ENCODE results near the gene LDAF1. TPM values are rescaled to one million over a fixed set of nuclear protein-coding genes. Genes with fewer than 3 reads are reported as not detected.
A peak's percentile ranks its signal among the peaks of the same experiment; 100 is the strongest.
"Not testable (repeated sequence)": the region's sequence is repeated elsewhere in the genome, so short reads cannot be mapped to it uniquely, and the experiment has no call there.

Gene LDAF1
- total and polyA plus RNA-seq, 2 donors: 83.4 to 89.8 TPM

GRCh38 chr16:21153124-21153729 lies 5.2 kb upstream of the LDAF1 start:
- not testable (repeated sequence) for H3K4me3 ChIP-seq (ENCODE audit: low read depth, low read length); H3K4me1 ChIP-seq (ENCODE audit: insufficient read depth); H3K27ac ChIP-seq (ENCODE audit: low read depth); DNase-seq (ENCODE audit: extremely low spot score); H3K36me3 ChIP-seq (ENCODE audit: insufficient read depth)
- 87% methylated on average over 11 of the region's 11 CpGs for WGBS

DNA sequence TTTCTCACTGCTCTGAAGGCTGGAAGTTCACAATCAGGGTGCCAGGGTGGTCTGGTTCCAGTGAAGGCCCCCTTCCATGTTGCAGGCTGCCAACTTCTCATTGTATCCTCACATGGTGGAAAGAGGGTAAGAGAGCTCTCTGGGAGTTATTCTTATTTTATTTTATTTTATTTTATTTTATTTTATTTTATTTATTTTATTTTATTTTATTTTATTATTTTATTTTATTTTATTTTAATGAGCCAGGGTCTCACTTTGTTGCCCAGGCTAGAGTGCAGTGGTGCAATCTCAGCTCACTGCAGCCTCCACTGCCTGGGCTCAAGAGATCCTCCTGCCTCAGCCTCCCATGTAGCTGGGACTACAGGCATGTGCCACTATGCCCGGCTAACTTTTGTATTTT lies 2.5 kb upstream of the LDAF1 start:
- not testable (repeated sequence) for H3K36me3 ChIP-seq (ENCODE audit: insufficient read depth); H3K4me3 ChIP-seq (ENCODE audit: low read depth, low read length); H3K27ac ChIP-seq (ENCODE audit: low read depth); H3K4me1 ChIP-seq (ENCODE audit: insufficient read depth); DNase-seq (ENCODE audit: extremely low spot score)
- 80% methylated on average over 1 of the region's 1 CpG for WGBS

- DNase-seq (ENCODE audit: extremely low spot score): no peak
- Histone ChIP-seq H3K4me3 (ENCODE audit: low read depth, low read length) (no peak overlapping the region), H3K36me3 (ENCODE audit: insufficient read depth) (no peaks in the 10 kb centered on the region), H3K4me1 (ENCODE audit: insufficient read depth) (peaks cover 1% of the 10 kb centered on the region), H3K27ac (ENCODE audit: low read depth) (no peak overlapping the region)
- WGBS: 43% methylated on average over 6 of the region's 6 CpGs
These were observed 1.6 kb upstream of the LDAF1 start for GRCh38 chr16:21156767-21157467.

GRCh38 chr16:21157632-21158031 lies 842 bp upstream of the LDAF1 start:
- Histone ChIP-seq H3K4me1 (ENCODE audit: insufficient read depth) (peaks cover 1% of the 10 kb centered on the region), H3K36me3 (ENCODE audit: insufficient read depth) (no peaks in the 10 kb centered on the region), H3K27ac (ENCODE audit: low read depth) (no peak overlapping the region), H3K4me3 (ENCODE audit: low read depth, low read length) (no peak overlapping the region)
- WGBS: 69% methylated on average over 5 of the region's 5 CpGs
- no peak for DNase-seq (ENCODE audit: extremely low spot score)

DNA sequence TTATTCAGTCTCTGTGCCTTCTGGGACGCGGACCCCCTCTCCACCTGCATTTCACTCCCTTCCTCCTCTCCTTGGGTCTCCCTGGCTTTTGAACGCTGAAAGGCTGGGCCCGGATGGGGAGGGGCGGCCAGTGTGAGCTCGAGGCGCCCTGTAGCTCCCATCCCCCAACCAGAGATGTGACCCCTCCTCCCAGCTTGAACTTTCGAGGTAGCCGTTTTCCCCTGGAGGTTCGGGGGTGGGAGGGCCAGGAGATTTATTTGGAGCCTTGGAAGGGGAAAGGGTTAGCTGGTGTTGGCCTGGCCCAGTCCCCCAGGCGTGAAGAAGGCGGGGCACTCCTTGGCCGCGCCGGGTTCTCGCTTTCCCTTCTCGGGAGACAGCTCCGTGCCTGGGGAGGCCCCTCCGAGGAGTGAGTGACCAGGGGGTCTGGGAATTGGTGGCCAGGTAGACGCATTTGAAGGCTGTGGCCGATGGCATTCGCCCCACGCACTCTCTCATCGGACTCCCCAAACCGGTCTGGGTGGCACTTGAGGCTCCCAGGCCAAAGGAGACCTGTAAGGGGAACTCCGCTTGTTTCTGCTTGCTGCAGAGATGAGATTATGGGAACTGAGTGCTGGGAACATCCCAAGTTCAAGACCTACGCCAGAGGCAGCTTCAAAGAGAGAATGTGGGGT lies 942 bp downstream of the LDAF1 start:
- no peak for DNase-seq (ENCODE audit: extremely low spot score)
- peaks cover 1% of the 10 kb centered on the region for H3K4me1 ChIP-seq (ENCODE audit: insufficient read depth)
- WGBS: 3% methylated on average over 27 of the region's 27 CpGs

DNA sequence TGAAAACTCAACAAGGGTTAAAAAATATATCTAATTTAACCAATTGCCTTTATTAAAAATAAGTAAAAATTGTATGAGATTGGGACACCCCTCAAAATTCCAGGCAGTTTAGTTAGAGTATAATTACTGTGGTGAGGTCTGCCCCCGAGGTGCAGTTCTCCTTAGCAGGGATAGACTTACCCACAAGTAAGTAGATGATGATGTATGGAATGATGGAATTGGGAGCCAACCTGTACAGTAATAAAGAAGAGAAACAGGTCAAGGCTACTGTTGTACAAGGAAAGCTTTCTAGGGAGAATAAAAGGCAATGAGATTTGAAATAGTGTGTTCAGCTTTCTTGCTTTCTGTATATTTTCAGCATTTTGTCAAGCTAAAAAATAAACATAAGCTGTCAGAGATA lies 1.8 kb downstream of the LDAF1 start:
- Histone ChIP-seq H3K4me3 (ENCODE audit: low read depth, low read length) (no peak overlapping the region), H3K27ac (ENCODE audit: low read depth) (no peak overlapping the region)

More for the DNA sequence above, 942 bp downstream of the LDAF1 start:
- Histone ChIP-seq H3K36me3 (ENCODE audit: insufficient read depth) (no peaks in the 10 kb centered on the region), H3K4me3 (ENCODE audit: low read depth, low read length) (peak overlapping the region; percentile 73), H3K27ac (ENCODE audit: low read depth) (peak overlapping the region; percentile 94)

GRCh38 chr16:21161211-21161610 lies 2.7 kb downstream of the LDAF1 start:
- DNase-seq (ENCODE audit: extremely low spot score): no peak
- peaks cover 1% of the 10 kb centered on the region for H3K4me1 ChIP-seq (ENCODE audit: insufficient read depth)
- no peak overlapping the region for H3K4me3 ChIP-seq (ENCODE audit: low read depth, low read length)
- no peak overlapping the region for H3K27ac ChIP-seq (ENCODE audit: low read depth)
- WGBS: 35% methylated on average over 2 of the region's 2 CpGs
- H3K36me3 ChIP-seq (ENCODE audit: insufficient read depth): no peaks in the 10 kb centered on the region

More for the DNA sequence above, 1.8 kb downstream of the LDAF1 start:
- Histone ChIP-seq H3K36me3 (ENCODE audit: insufficient read depth) (no peaks in the 10 kb centered on the region), H3K4me1 (ENCODE audit: insufficient read depth) (peaks cover 1% of the 10 kb centered on the region)
- no peak for DNase-seq (ENCODE audit: extremely low spot score)
- WGBS: 51% methylated on average over 1 of the region's 1 CpG

GRCh38 chr16:21162661-21163151 lies 4.2 kb downstream of the LDAF1 start:
- Histone ChIP-seq H3K36me3 (ENCODE audit: insufficient read depth) (no peaks in the 10 kb centered on the region), H3K27ac (ENCODE audit: low read depth) (no peak overlapping the region), H3K4me3 (ENCODE audit: low read depth, low read length) (no peak overlapping the region), H3K4me1 (ENCODE audit: insufficient read depth) (peaks cover under 1% of the 10 kb centered on the region)
- WGBS: 18% methylated on average over 7 of the region's 7 CpGs
- DNase-seq (ENCODE audit: extremely low spot score): no peak

DNA sequence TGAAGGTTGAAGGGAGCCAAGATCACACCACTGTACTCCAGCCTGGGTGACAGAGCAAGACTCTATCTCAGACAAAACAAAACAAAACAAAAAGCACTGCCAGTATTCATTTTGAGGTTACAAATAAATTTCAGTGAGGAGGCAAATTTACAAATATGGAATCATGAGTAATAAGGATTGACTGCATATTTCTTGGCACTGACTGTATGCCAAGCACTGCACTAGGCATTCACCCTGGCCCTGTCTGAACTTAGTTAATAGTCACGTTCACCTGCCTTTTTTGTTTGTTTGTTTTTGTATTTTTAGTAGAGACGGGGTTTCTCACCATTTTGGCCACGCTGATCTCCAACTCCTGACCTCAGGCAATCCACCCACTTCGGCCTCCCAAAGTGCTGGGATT lies 5.1 kb downstream of the LDAF1 start:
- Histone ChIP-seq H3K4me3 (ENCODE audit: low read depth, low read length) (no peak overlapping the region), H3K36me3 (ENCODE audit: insufficient read depth) (no peaks in the 10 kb centered on the region), H3K27ac (ENCODE audit: low read depth) (no peak overlapping the region), H3K4me1 (ENCODE audit: insufficient read depth) (no peaks in the 10 kb centered on the region)
- DNase-seq (ENCODE audit: extremely low spot score): no peak
- 87% methylated on average over 4 of the region's 4 CpGs for WGBS

- DNase-seq (ENCODE audit: extremely low spot score): no peak
- H3K4me3 ChIP-seq (ENCODE audit: low read depth, low read length): no peak overlapping the region
- H3K27ac ChIP-seq (ENCODE audit: low read depth): no peak overlapping the region
- H3K36me3 ChIP-seq (ENCODE audit: insufficient read depth): no peaks in the 10 kb centered on the region
- no peaks in the 10 kb centered on the region for H3K4me1 ChIP-seq (ENCODE audit: insufficient read depth)
- 91% methylated on average over 7 of the region's 7 CpGs for WGBS
These were observed 6.2 kb downstream of the LDAF1 start for GRCh38 chr16:21164521-21165168.

- no peak for DNase-seq (ENCODE audit: extremely low spot score)
- Histone ChIP-seq H3K36me3 (ENCODE audit: insufficient read depth) (no peaks in the 10 kb centered on the region), H3K4me3 (ENCODE audit: low read depth, low read length) (no peak overlapping the region), H3K27ac (ENCODE audit: low read depth) (no peak overlapping the region), H3K4me1 (ENCODE audit: insufficient read depth) (no peaks in the 10 kb centered on the region)
- WGBS: 82% methylated on average over 9 of the region's 9 CpGs
These were observed 8.1 kb downstream of the LDAF1 start for GRCh38 chr16:21166561-21166961.

GRCh38 chr16:21167360-21167759 lies 8.9 kb downstream of the LDAF1 start:
- no peak for DNase-seq (ENCODE audit: extremely low spot score)
- Histone ChIP-seq H3K27ac (ENCODE audit: low read depth) (no peak overlapping the region), H3K4me1 (ENCODE audit: insufficient read depth) (no peaks in the 10 kb centered on the region), H3K4me3 (ENCODE audit: low read depth, low read length) (no peak overlapping the region), H3K36me3 (ENCODE audit: insufficient read depth) (no peaks in the 10 kb centered on the region)
- WGBS: 89% methylated on average over 9 of the region's 9 CpGs

- no peak overlapping the region for H3K27ac ChIP-seq (ENCODE audit: low read depth)
- H3K36me3 ChIP-seq (ENCODE audit: insufficient read depth): no peaks in the 10 kb centered on the region
- 96% methylated on average over 12 of the region's 12 CpGs for WGBS
- no peaks in the 10 kb centered on the region for H3K4me1 ChIP-seq (ENCODE audit: insufficient read depth)
- DNase-seq (ENCODE audit: extremely low spot score): no peak
- H3K4me3 ChIP-seq (ENCODE audit: low read depth, low read length): no peak overlapping the region
These were observed 9.6 kb downstream of the LDAF1 start for GRCh38 chr16:21167929-21168602.
